Sciatic nerve (tissue), 2 donors: ENCODE measurements around the gene BCAR3. TPM values are rescaled to one million over a fixed set of nuclear protein-coding genes. Genes with fewer than 3 reads are reported as not detected.
A peak's percentile ranks its signal among the peaks of the same experiment; 100 is the strongest.

Source experiments
- ATAC-seq: fragments of 200-7000 bp; cut with Tn5 transposase; one replicate; pipeline ENCODE4 v1.9.1; 2020; ENCODE audit warnings: mild to moderate bottlenecking, moderate library complexity
- DNase-seq: peaks from one replicate; pipeline ENCODE4 v3.0.0-alpha.2; 2020; ENCODE audit warnings: low spot score
- intact Hi-C: fragments of 100-400 bp; cut with DNase I; formaldehyde crosslinking; loops from one replicate; pipeline ENCODE4 v1.14.2; 2022
- total RNA-seq: library from RNA; stranded (reverse); fragmentation: NEBNext Ultra II Directional; extraction: Animal tissue kit (Norgen Biotek cat#: 25700); gene quantifications from one replicate; pipeline ENCODE4 v1.2.1, GENCODE V29; 2021
- donor health status: DM: no; HTN: no; CAD: no.
- donor health status: DM: no; HTN: no; CAD: no.

The BCAR3 gene
- total RNA-seq, 1 donor from 2014 or later = 35.9 TPM

- DNase-seq (no peak), ATAC-seq (no peak)
- intact Hi-C loops = no loop called here
These were observed 69.1 kb downstream of the BCAR3 start for GRCh38 chr1:93612510-93612909.

GRCh38 chr1:93611668-93612067 lies 70.0 kb downstream of the BCAR3 start:
- ATAC-seq (no peak), DNase-seq (no peak)
- intact Hi-C loops = no loop called here

GRCh38 chr1:93609536-93609935 lies 72.1 kb downstream of the BCAR3 start:
- intact Hi-C loops = no loop called here
- ATAC-seq (no peak), DNase-seq (no peak)

DNA sequence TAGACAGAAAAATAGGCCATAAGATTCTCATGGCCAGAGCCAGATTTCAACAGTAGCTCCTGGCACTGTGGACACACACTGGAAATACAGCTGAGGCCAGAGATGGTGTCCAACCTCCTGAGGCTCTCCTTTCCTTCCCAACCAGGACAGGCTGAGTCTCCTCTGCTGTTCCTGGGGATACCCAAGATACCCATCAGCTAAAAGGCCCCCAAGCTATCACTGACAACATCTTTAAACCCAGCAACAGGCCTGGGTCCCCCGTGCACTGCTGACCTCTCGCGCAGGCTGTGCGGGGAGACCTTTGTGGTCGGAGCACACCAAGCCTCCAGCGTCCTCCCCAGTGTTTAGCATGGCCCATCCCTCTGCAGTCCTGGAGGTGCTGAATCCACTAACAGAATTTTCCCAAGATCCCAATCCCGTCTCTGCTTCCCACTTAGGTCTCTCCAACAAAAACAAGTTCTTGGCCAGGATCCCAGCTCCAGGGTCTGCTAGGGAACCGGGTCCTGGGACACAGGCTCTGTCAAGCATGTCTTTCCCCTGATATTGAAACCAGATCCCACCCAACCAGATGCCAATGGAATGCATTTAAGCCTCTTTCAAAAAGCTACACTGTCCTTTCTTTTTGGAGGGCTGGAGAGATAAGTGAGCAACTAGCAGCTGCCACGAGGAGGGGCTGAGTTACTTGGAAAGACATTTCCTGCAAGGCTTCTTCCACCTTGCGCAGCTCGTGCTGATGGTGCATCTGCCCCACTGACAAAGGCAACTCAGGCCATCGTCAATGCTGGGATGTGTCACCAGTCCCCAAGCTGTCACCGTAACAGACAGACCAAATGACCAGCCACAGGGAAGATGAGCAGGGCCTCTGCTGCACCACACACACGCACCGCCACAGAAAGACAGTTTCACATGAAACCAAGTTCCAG lies 73.2 kb downstream of the BCAR3 start:
- DNase-seq (no peak), ATAC-seq (peak; percentile 61)
- intact Hi-C loops = no loop called here

DNA sequence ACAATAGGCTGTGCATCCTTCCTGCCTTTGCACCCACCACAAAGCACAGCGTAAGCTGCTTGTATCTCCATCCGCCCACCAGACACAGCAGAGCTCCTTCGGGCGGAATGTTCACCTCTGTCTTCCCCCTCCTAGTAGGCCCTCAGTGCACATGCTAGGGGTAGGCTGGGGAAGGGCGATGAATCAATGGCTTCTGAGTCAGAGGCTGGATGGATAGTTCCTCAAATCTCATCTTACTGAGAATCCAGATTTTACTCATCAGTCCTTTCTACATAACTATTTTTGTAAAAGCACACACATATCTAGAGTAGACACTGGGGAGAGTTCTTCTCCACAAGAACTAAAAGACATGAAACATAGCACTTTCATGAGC lies 73.8 kb downstream of the BCAR3 start:
- ATAC-seq (peak; percentile 7), DNase-seq (no peak)
- intact Hi-C loops = no loop called here

DNA sequence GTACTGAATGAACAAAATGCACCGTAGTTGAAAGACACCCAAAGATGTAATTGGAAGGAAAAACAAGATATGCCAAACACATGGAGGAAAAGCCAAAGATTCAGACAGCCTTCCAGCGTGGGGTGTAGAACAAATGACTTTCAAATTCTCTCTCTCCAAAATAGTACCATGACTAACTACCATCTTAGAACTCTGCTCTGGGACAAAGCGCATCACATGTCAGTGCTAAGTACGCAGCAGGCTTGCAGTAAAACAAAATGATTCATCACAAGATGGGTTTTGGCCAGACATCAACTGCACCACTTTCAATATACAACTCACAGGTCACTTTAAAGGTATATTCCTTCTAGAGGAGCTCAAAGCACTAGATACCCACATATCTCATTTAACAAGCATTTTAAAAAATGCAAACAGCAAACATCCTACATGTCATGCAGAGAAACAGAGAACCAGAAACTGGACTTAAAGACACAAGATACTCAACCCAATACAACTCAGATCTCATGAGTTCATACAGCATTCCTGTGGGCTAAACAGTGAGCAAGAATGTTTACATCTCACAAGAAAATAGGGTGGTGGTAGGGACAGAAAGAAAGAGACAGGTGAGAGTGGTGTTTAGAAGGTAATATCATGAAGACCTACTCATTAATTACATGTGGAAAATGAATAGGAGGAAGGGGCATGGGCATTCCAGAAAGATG lies 75.7 kb downstream of the BCAR3 start:
- intact Hi-C loops = no loop called here
- DNase-seq (no peak), ATAC-seq (no peak)

GRCh38 chr1:93605026-93605568 lies 76.5 kb downstream of the BCAR3 start:
- DNase-seq (no peak), ATAC-seq (no peak)
- intact Hi-C loops = no loop called here

GRCh38 chr1:93604411-93604810 lies 77.2 kb downstream of the BCAR3 start:
- intact Hi-C loops = no loop called here
- ATAC-seq (no peak), DNase-seq (no peak)

- DNase-seq = no peak
- intact Hi-C loops = no loop called here
- no peak for ATAC-seq
These were observed 78.0 kb downstream of the BCAR3 start for GRCh38 chr1:93603601-93604000.

DNA sequence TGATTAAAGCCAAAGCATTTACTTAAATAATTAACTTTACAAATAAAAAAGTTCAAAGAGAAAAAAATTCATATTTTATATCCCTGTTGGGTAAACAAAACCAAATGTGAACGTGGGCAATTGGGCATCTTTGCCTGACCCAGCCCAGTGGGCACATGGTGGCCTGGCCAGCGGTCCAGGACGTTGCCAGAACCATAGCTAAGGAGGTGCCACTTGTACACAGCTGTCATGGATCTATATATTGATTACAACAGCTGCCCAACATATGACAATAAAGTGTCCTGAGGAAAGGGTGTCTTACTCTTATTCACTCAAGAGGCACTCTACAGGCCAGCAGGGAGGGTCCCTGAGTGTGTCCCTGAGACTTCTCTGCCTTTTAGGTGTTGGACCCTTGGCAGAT lies 78.5 kb downstream of the BCAR3 start:
- intact Hi-C loops = no loop called here
- no peak for DNase-seq
- ATAC-seq = no peak

- ATAC-seq (no peak), DNase-seq (peak; percentile 37)
- intact Hi-C loops = no loop called here
These were observed 79.5 kb downstream of the BCAR3 start for GRCh38 chr1:93602101-93602500.

- intact Hi-C loops = no loop called here
- no peak for ATAC-seq
- DNase-seq = no peak
These were observed 80.0 kb downstream of the BCAR3 start for GRCh38 chr1:93601686-93602085.

- ATAC-seq (no peak), DNase-seq (no peak)
- intact Hi-C loops = no loop called here
These were observed 81.0 kb downstream of the BCAR3 start for GRCh38 chr1:93600663-93601062.

DNA sequence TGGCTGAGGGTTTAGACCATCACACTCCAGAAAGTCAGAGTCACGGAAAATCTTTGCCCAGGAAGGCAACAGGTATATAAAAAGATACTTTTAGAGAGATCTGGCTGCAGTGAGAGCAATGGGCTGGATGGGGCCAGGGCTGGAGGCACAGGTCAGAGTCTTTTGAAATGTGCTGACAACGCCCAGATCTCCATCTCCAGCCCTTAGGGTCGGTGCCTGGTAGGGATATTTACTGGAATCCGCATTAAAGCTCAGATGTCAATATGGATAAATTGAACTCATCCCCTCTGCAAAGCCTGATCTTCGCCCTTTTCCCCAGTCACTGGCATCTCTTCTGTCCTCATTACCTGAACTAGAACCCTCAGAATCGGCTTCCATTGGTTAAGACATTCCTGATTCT lies 82.2 kb downstream of the BCAR3 start:
- intact Hi-C loops = no loop called here
- peak; percentile 23 for DNase-seq
- ATAC-seq = no peak

DNA sequence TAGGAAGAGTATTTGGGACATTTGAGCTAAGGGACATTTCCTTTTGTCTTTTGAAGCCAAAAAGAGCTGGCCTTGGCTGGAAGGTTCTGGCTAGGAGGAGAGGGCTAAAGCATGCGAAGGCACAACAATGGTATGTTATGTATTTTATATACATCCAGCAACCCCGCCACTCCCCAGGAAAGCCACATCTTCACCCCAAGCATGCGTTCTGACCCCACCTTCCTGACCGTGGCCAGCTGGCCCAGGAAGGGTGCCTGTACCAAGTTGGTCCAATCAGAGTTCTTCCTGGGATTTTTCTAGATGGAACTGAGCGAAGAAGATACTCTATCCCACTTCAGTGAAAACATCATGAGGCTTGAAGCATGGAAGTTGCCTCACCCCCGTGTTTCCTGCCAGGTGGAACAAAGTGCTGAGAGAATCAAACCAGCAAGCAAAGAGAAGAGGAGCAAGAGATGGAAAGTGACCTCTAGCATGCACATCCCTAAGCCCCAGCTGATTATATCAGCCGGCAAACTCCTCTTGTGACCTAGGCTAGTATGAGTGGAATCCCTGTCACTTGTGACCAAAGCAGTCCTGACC lies 82.7 kb downstream of the BCAR3 start:
- DNase-seq (no peak), ATAC-seq (no peak)
- intact Hi-C loops = no loop called here

DNA sequence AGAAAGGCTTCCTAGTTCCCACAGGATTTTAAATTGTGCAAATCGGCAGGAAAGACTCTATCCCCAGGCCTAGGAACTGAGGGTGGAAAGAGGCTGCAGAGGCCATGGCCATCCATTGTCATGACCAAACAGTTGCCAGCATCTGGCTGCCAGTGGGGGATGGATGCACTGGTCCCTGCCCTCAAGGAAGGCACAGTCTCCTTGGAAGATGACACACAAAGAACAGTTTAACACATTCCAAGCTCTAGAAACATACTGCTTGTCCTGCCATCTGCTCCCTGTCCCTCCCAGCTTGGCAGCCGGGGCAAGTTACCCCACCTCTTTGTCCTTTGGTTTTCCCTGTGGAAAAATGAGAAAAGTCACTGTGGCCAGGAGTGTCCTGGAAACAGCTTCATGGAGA lies 83.2 kb downstream of the BCAR3 start:
- no peak for DNase-seq
- intact Hi-C loops = no loop called here
- ATAC-seq = no peak

- peak; percentile 37 for ATAC-seq
- intact Hi-C loops = no loop called here
- no peak for DNase-seq
These were observed 83.9 kb downstream of the BCAR3 start for GRCh38 chr1:93597709-93598108.

DNA sequence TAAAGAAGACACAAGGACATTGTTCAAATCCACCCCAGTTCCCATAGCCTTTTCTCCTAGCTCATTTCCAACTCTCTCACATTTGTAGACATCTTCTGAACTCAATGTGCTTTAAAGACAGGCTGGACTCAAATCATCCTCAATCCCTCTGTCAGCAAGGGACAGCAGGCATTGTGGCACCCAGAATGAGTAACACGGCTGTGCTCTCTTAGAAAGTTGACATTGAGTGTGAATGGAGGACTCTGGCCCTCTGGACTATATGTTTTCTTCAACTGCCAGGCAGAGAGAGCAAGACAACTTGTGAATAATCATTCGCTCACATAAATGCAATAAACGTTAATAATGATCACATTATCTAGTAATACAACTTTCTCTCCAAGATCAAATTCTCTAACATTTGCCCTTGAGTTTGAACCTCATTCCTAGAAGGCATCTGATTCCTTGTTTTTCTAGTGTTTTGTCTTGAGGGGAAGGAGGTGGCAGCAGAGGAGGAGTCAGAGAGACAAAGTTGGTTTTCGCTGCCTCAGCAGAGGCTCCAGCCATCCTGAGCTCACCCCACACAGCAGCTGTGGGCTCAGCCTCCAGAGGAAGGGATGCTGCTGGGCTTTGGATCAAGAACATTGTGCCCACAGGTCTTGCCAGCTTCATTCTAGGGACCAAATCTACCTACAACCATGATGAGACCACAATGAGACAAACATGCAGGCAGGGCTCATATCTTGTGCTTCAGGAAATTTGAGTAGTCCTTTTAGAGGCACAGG lies 85.1 kb downstream of the BCAR3 start:
- DNase-seq = no peak
- ATAC-seq = no peak
- intact Hi-C loops = no loop called here

GRCh38 chr1:93595743-93596142 lies 85.9 kb downstream of the BCAR3 start:
- no peak for DNase-seq
- intact Hi-C loops = no loop called here
- no peak for ATAC-seq
